Liver (tissue), 9 donors: Measurements from ENCODE around the gene WIZ. TPM values are rescaled to one million over a fixed set of nuclear protein-coding genes. Genes with fewer than 3 reads are reported as not detected.

Experiments used
- DNase-seq: peaks from one replicate; pipeline ENCODE4 v3.0.0-alpha.2; 2017; ENCODE audit warnings: low spot score
- H3K27ac ChIP-seq, 2 donors: one replicate each; pipeline ENCODE4 v1.7.0; 2013; ENCODE audit warnings: inconsistent platforms in 2 of 2, low read length in 2 of 2, control low read depth in 1 of 2, low read depth in 1 of 2, mild to moderate bottlenecking in 1 of 2
- H3K27me3 ChIP-seq, 4 donors: one replicate each; pipeline versions ENCODE4 v1.6.1 to v1.7.0; 2013; ENCODE audit warnings: low read length in 3 of 4, inconsistent platforms in 1 of 4, mild to moderate bottlenecking in 1 of 4, moderate library complexity in 1 of 4; ENCODE audit not compliant: control insufficient read depth in 4 of 4, insufficient read depth in 4 of 4
- H3K36me3 ChIP-seq, 4 donors: one replicate each; pipeline versions ENCODE4 v1.6.1 to v1.7.0; 2013; ENCODE audit warnings: low read length in 3 of 4, mild to moderate bottlenecking in 3 of 4, low read depth in 1 of 4, moderate library complexity in 1 of 4; ENCODE audit not compliant: control insufficient read depth in 4 of 4, insufficient read depth in 3 of 4
- H3K4me1 ChIP-seq, 4 donors: one replicate each; pipeline versions ENCODE4 v1.6.1 to v1.7.0; 2013; ENCODE audit warnings: low read length in 3 of 4, mild to moderate bottlenecking in 3 of 4, moderate library complexity in 1 of 4; ENCODE audit not compliant: control insufficient read depth in 4 of 4, insufficient read depth in 4 of 4
- H3K4me3 ChIP-seq, 3 donors: one replicate each; pipeline versions ENCODE4 v1.6.1 to v1.7.0; 2013; ENCODE audit warnings: low read length in 3 of 3, control low read depth in 1 of 3, low read depth in 1 of 3, mild to moderate bottlenecking in 1 of 3
- H3K9ac ChIP-seq, 2 donors: one replicate each; pipeline ENCODE4 v1.7.0; 2013; ENCODE audit warnings: low read length in 2 of 2, mild to moderate bottlenecking in 2 of 2, moderate library complexity in 2 of 2, control low read depth in 1 of 2, low read depth in 1 of 2
- H3K9me3 ChIP-seq, 4 donors: one replicate each; pipeline versions ENCODE4 v1.6.1 to v1.7.0; 2013; ENCODE audit warnings: low read length in 3 of 4; ENCODE audit not compliant: control insufficient read depth in 4 of 4
- CTCF ChIP-seq: fragments of 150-350 bp; IDR thresholded peaks from 2 replicates; pipeline ENCODE4 v1.5.1; 2017; ENCODE audit warnings: improper control_type of control experiment, low read depth, low read length; ENCODE audit not compliant: missing input control
- EGR1 ChIP-seq, 2 donors: IDR thresholded peaks; 2 replicates each; pipeline ENCODE4 v1.6.1; 2016 to 2018; ENCODE audit warnings: antibody characterized with exemption in 2 of 2, low read depth in 2 of 2
- FOXA1 ChIP-seq: IDR thresholded peaks from 2 replicates; pipeline ENCODE4 v1.6.1; 2016; ENCODE audit warnings: antibody characterized with exemption
- GABPA ChIP-seq, 2 donors: IDR thresholded peaks in 1 of 2; conservative IDR thresholded peaks in 1 of 2; 2 replicates each; pipeline ENCODE4 v1.6.1; 2016; ENCODE audit warnings: antibody characterized with exemption in 2 of 2, mild to moderate bottlenecking in 1 of 2, moderate library complexity in 1 of 2
- HNF4A ChIP-seq, 2 donors: conservative IDR thresholded peaks; 2 replicates each; pipeline ENCODE4 v1.6.1; 2016; ENCODE audit warnings: antibody characterized with exemption in 2 of 2, mild to moderate bottlenecking in 2 of 2
- HNF4G ChIP-seq: IDR thresholded peaks from 2 replicates; pipeline ENCODE4 v1.6.1; 2016; ENCODE audit warnings: antibody characterized with exemption
- JUND ChIP-seq, 2 donors: IDR thresholded peaks; 2 replicates each; pipeline ENCODE4 v1.6.1; 2016; ENCODE audit warnings: antibody characterized with exemption in 2 of 2
- MAX ChIP-seq: IDR thresholded peaks from 2 replicates; pipeline ENCODE4 v1.6.1; 2016; ENCODE audit warnings: antibody characterized with exemption
- RAD21 ChIP-seq, 2 donors: IDR thresholded peaks; 2 replicates each; pipeline ENCODE4 v1.6.1; 2016; ENCODE audit warnings: antibody characterized with exemption in 2 of 2, mild to moderate bottlenecking in 2 of 2
- RXRA ChIP-seq, 2 donors: IDR thresholded peaks; 2 replicates each; pipeline ENCODE4 v1.6.1; 2017 to 2018; ENCODE audit warnings: antibody characterized with exemption in 2 of 2, mild to moderate bottlenecking in 1 of 2
- TAF1 ChIP-seq: conservative IDR thresholded peaks from 2 replicates; pipeline ENCODE4 v1.6.1; 2016; ENCODE audit warnings: antibody characterized with exemption, mild to moderate bottlenecking
- YY1 ChIP-seq: IDR thresholded peaks from 2 replicates; pipeline ENCODE4 v1.6.1; 2016; ENCODE audit warnings: antibody characterized with exemption, mild to moderate bottlenecking
- ZBTB33 ChIP-seq: IDR thresholded peaks from 2 replicates; pipeline ENCODE4 v1.6.1; 2016; ENCODE audit warnings: antibody characterized with exemption
- WGBS: extraction: QIAGEN DNeasy Blood & Tissue Kit; methylation state at CpG from one replicate; pipeline ENCODE4 v1.1.7; 2013; 5-methylcytosine and 5-hydroxymethylcytosine counted together
- polyA plus RNA-seq, 2 donors: library from polyadenylated mRNA; stranded (reverse) in 1 of 2; unstranded in 1 of 2; fragments of 200-250 nt in 1 of 2; fragments of >200 nt in 1 of 2; fragmentation: Nextera tagmentation in 1 of 2; extraction: Ambion mirVana in 1 of 2; gene quantifications; one replicate each; pipeline versions ENCODE4 v1.2.1 to v1.2.3, GENCODE V29; 2013 to 2015
- total RNA-seq, 2 donors: library from RNA; depleted of rRNA; stranded (reverse); fragments of >200 nt; gene quantifications; one replicate each; pipeline ENCODE4 v1.2.3, GENCODE V29; 2014
- TF ChIP-seq, protein P1 (sequence below): IDR thresholded peaks from 2 replicates; pipeline ENCODE4 v1.6.1; 2016; ENCODE audit warnings: antibody characterized with exemption
- donor health status: healthy.
- donor health status: healthy.
- donor health status: healthy.
- donor health status: healthy.
- donor health status: healthy.

WIZ gene
- total and polyA plus RNA-seq, 4 donors = 3.8 to 12.7 (median 8.6) TPM

GRCh38 chr19:15427991-15428471, 21.7 kb downstream of the WIZ start:
- WGBS = 96% methylated on average over 35 of the region's 35 CpGs
- no peak overlapping the region for H3K4me3 ChIP-seq
- no peak overlapping the region for H3K9ac ChIP-seq
- DNase-seq = no peak
- H3K27me3 ChIP-seq = no peaks in the 10 kb centered on the region
- H3K9me3 ChIP-seq = no peaks in the 10 kb centered on the region
- TF ChIP-seq HNF4G = no peak
- no peak for TF ChIP-seq FOXA1
- TF ChIP-seq GABPA (IDR thresholded peaks at IDR 0.05 in 1 of 2, conservative IDR thresholded peaks at IDR 0.05 in 1 of 2) = no peak
- TF ChIP-seq YY1 = no peak
- TF ChIP-seq ZBTB33 = no peak
- TF ChIP-seq EGR1 (IDR thresholded peaks at IDR 0.05; ENCODE audit: low read depth in 2 of 2) = no peak
- TF ChIP-seq, protein P1, sequence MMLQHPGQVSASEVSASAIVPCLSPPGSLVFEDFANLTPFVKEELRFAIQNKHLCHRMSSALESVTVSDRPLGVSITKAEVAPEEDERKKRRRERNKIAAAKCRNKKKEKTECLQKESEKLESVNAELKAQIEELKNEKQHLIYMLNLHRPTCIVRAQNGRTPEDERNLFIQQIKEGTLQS = no peak
- no peak for TF ChIP-seq TAF1
- TF ChIP-seq RXRA (IDR thresholded peaks at IDR 0.05) = no peak
- TF ChIP-seq MAX = no peak
- no peak for TF ChIP-seq HNF4A (conservative IDR thresholded peaks at IDR 0.05)
- TF ChIP-seq JUND (IDR thresholded peaks at IDR 0.05) = no peak
- no peak for TF ChIP-seq CTCF
- peaks cover 8 to 42% (median 13%) of the 10 kb centered on the region in 4 donors for H3K36me3 ChIP-seq
- H3K27ac ChIP-seq = no peak overlapping the region
- H3K4me1 ChIP-seq = peaks cover 12 to 49% (median 43%) of the 10 kb centered on the region in 4 donors

- Histone ChIP-seq H3K9ac (no peak overlapping the region), H3K27me3 (no peaks in the 10 kb centered on the region), H3K9me3 (no peaks in the 10 kb centered on the region), H3K27ac (no peak overlapping the region), H3K4me1 (peaks cover 15 to 54% (median 46%) of the 10 kb centered on the region in 4 donors), H3K36me3 (peaks cover 8 to 42% (median 14%) of the 10 kb centered on the region in 4 donors), H3K4me3 (no peak overlapping the region)
- 98% methylated on average over 25 of the region's 25 CpGs for WGBS
- DNase-seq = no peak
- no peak for TF ChIP-seq RAD21 (IDR thresholded peaks at IDR 0.05)
Measured at GRCh38 chr19:15427350-15427700, 22.4 kb downstream of the WIZ start.
